K562 (cell line): ENCODE data around the gene ABHD10. TPM values are rescaled to one million over a fixed set of nuclear protein-coding genes. Genes with fewer than 3 reads are reported as not detected.

ENCODE experiments used
- ATF1 ChIP-seq, 2 experiments: fragments of 450-650 bp in 1 of 2; IDR thresholded peaks; 2 replicates each; pipeline ENCODE4 v1.6.1; 2016; ENCODE audit warnings: missing compliant biosample characterization in 1 of 2, missing genetic modification characterization in 1 of 2
- MGA ChIP-seq: fragments of 450-650 bp; IDR thresholded peaks from 2 replicates; pipeline ENCODE4 v1.6.1; 2016; ENCODE audit warnings: mild to moderate bottlenecking, moderate library complexity
- MTA3 ChIP-seq: fragments of 450-650 bp; formaldehyde crosslinking; IDR thresholded peaks from 2 replicates; pipeline ENCODE4 v1.6.1; 2017; ENCODE audit warnings: mild to moderate bottlenecking, borderline replicate concordance
- polyA plus RNA-seq, 8 experiments: library from polyadenylated mRNA; depleted of rRNA in 4 of 8; stranded (reverse) in 5 of 8; unstranded in 3 of 8; fragments of >200 nt; fragmentation: Nextera tagmentation in 2 of 8; fragmentation: Illumina TruSeq in 1 of 8; extraction: Ambion mirVana in 2 of 8; extraction: Trizol in 1 of 8; gene quantifications; 2 replicates each; pipeline versions ENCODE4 v1.2.1 to v1.2.3, GENCODE V29; 2011 to 2014; ENCODE audit warnings: inconsistent platforms in 1 of 8, missing spikeins in 1 of 8
- total RNA-seq, 7 experiments: library from RNA; depleted of rRNA in 6 of 7; stranded (reverse); fragments of >200 nt in 6 of 7; fragmentation: Illumina TruSeq in 2 of 7; extraction: Trizol in 2 of 7; gene quantifications; 2 replicates each; pipeline versions ENCODE4 v1.2.1 to v1.2.3, GENCODE V29; 2011 to 2021; ENCODE audit warnings: low replicate concordance in 1 of 7
- TF ChIP-seq, protein P1 (sequence below): sonication (generic); formaldehyde crosslinking; IDR thresholded peaks from 2 replicates; pipeline ENCODE4 v1.8.0; 2022; ENCODE audit warnings: missing genetic modification reagents, mild to moderate bottlenecking, moderate library complexity, borderline replicate concordance
- TF ChIP-seq, protein P2 (sequence below), 2 experiments: IDR thresholded peaks in 1 of 2; conservative IDR thresholded peaks in 1 of 2; 2 replicates each; pipeline ENCODE4 v1.6.1; 2016; ENCODE audit warnings: low read depth in 2 of 2, mild to moderate bottlenecking in 1 of 2, missing compliant biosample characterization in 1 of 2, missing genetic modification characterization in 1 of 2, moderate library complexity in 1 of 2

ABHD10 gene
- total and polyA plus RNA-seq, 9 of the 15 experiments (the other 6 are each of a cell fraction or from before 2014, with no cell fraction given): 6.1 to 29.5 (median 11.5) TPM

- TF ChIP-seq, protein P1, sequence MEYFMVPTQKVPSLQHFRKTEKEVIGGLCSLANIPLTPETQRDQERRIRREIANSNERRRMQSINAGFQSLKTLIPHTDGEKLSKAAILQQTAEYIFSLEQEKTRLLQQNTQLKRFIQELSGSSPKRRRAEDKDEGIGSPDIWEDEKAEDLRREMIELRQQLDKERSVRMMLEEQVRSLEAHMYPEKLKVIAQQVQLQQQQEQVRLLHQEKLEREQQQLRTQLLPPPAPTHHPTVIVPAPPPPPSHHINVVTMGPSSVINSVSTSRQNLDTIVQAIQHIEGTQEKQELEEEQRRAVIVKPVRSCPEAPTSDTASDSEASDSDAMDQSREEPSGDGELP (CRISPR knock-in tag): peak; percentile 43; the same call in 1 of the 2 replicates
- no peak for TF ChIP-seq ATF1 (CRISPR knock-in tag; IDR thresholded peaks at IDR 0.05)
- TF ChIP-seq ATF1 (tag; IDR thresholded peaks at IDR 0.05): peak; percentile 71
- TF ChIP-seq, protein P2, sequence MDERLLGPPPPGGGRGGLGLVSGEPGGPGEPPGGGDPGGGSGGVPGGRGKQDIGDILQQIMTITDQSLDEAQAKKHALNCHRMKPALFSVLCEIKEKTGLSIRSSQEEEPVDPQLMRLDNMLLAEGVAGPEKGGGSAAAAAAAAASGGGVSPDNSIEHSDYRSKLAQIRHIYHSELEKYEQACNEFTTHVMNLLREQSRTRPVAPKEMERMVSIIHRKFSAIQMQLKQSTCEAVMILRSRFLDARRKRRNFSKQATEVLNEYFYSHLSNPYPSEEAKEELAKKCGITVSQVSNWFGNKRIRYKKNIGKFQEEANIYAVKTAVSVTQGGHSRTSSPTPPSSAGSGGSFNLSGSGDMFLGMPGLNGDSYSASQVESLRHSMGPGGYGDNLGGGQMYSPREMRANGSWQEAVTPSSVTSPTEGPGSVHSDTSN (CRISPR knock-in tag; IDR thresholded peaks at IDR 0.05; ENCODE audit: low read depth): no peak
- TF ChIP-seq, protein P2 (tag; conservative IDR thresholded peaks at IDR 0.05; ENCODE audit: low read depth): no peak; the same call in 1 of the 2 replicates
- TF ChIP-seq MGA: peak; percentile 63
- TF ChIP-seq MTA3: peak; percentile 39; the same call in 1 of the 2 replicates
- TF ChIP-seq, all 486 proteins: peak for 48
These were observed at the start of gene ABHD10 (continued) for GRCh38 chr3:111978583-111979433.
